Activated T-cell treated with anti-CD3 and anti-CD28 coated beads for 1 hour (primary cell): ENCODE data around the gene HDAC3.

ENCODE experiments used
- DNase-seq: peaks from one replicate; pipeline ENCODE4 v3.0.0-alpha.2; 2020; ENCODE audit warnings: low read depth

The HDAC3 gene

GRCh38 chr5:141657937-141658545 is 21.4 kb upstream of the HDAC3 start:
- DNase-seq: no peak

- DNase-seq: no peak
Observed at GRCh38 chr5:141657404-141657803, 20.8 kb upstream of the HDAC3 start.

- DNase-seq: no peak
Observed at GRCh38 chr5:141656396-141656795, 19.7 kb upstream of the HDAC3 start.

DNA sequence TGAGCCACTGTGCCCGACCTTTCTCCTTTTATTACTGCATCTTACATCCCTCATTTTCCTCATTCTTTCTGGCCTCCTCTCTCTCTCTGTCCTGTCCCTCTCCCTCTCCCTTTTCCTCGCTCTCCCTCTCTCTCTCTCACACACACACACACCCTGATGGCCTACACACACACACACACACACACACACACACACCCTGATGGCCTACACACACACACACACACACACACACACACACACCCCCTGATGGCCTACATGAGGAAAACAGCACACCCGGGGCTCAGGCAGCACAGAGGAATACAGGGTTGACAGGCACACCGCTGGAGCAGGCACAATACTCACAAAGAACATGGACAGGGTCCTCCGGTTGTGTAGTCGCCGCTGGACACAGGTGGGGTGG is 18.4 kb upstream of the HDAC3 start:
- no peak for DNase-seq

- no peak for DNase-seq
Observed at GRCh38 chr5:141654298-141654697, 17.6 kb upstream of the HDAC3 start.

DNA sequence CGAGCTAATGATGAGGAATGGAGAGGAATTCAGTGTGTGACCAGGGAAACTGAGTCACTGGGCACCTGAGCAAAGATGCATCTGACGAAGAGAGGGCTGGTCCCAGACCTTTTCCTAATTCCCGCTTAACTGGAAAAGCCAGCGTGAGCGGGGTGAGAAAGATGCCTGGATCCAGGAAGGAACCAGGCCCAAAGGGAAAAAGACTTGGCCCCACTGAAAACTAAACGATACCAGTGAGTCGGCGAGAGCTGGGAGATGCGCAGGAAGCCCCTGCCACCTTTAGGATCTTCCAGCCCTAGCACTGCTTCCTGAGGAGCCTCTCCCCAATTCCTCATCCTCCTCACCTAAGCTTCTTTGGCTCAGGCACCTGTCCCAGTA is 15.1 kb upstream of the HDAC3 start:
- no peak for DNase-seq

- peak; percentile 75 for DNase-seq
Observed at GRCh38 chr5:141650851-141651727, 14.4 kb upstream of the HDAC3 start, which contains the start of gene FCHSD1. TSS of gene FCHSD1 (minus strand) at chr5:141651418. CDS start at chr5:141651368, 50 bp downstream.

DNA sequence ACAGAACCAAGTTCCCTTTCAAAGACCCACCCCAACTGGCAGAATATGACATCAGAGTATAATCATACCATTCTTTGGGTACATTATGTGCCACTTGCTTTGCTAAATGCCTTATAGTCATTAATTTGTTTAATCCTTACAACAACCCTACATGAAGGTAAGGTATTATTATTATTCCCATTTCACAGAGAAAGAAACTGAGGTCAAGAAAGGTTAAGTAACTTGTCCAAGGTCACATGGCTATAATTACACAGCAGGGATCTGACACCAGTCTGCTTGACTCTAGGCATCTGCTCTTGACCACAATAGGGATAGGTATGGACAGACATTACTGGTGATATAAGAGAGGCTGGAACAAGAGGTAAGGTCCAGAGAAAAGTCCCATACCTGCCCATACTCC is 13.3 kb upstream of the HDAC3 start:
- DNase-seq: no peak

DNA sequence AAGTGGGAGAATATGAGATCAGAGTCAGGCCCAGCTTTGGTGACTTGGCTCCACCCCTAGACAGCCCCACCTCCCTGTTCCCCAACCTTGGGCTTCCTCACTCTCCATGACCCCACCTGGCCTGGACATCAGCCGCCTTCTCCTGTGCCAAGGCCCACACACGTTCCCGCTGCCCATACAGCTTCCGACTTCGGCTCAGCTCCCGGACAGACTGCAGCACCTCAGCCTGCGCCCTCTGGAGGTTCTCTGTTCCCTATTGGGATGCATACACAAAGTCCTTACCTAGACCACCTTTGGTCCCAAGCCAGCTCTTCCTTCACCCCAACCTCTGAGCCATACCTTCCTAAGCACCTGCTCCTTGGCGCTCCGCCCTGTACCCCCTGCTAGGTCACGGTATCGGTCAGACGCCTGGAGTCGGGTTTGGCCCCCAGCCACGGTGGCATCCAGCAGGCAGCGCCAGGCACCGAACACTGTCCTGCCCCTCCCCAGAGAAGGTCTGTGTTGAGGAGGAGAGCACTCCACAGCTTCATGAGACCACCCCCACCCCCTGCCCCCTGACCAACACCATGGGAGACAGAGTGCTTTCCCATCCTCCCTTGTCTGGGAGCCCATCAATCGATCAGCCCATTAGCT is 12.5 kb upstream of the HDAC3 start:
- DNase-seq: no peak

DNA sequence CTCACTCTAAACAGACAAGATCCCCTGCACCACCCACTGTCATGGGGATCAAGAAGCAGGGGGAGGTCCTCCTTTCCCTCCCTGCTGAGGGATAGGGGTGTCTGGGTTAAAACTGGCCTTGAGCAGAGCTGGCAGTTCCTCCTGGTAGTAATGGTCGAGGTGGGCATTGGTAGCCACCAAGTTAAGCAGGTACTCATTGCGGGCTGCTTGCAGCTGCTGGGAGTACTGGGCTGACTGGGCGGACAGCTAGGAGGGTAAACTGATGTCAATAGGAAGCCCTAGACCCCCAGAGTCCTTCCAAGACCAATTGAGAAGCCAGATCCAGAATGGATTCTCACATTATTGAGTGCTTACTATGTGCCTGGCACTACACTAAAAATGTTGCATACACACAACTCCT is 11.2 kb upstream of the HDAC3 start:
- DNase-seq: no peak

GRCh38 chr5:141647242-141647641 is 10.6 kb upstream of the HDAC3 start:
- DNase-seq: no peak

DNA sequence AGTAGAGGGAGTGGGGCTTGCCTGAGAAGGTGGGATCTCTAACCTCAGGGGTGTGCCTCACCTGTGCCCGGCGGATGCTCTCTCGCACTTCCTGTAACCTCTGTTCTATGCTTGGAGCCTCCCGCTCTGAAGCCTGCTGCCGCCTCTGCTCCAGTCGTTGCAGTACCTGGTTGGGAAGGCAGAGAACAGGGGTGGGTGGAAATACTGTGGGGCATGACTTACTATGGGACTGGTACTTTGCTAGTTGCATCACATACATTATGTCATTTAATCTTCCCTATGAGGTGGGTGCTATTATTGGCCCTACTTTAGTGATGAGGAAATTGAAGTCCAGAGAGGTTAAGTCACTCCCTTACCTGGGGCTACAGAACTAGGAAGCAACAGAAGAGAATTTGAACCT is 9.4 kb upstream of the HDAC3 start:
- DNase-seq: no peak

- DNase-seq: no peak
Observed at GRCh38 chr5:141641634-141642267, 5.1 kb upstream of the HDAC3 start.

DNA sequence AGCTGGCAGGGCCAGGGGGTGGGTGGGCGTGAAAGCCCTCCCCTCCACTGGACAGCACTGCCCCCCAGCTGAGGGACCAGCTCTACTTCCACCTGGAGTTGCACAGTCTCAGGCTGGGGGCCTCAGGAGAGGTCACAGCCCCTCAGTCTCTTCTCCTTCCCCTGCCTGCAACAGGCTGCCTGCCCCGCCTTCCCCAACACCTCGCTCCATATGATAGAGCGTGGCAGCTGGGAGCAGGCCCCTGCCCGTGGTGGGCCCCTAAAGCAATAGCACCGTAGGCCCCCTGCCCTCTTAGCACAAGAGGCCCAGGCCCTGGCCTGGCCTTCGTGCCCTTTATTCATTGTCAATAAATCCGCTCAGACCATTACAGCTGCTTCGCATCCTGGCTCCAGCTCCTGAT is 4.0 kb upstream of the HDAC3 start:
- no peak for DNase-seq

DNA sequence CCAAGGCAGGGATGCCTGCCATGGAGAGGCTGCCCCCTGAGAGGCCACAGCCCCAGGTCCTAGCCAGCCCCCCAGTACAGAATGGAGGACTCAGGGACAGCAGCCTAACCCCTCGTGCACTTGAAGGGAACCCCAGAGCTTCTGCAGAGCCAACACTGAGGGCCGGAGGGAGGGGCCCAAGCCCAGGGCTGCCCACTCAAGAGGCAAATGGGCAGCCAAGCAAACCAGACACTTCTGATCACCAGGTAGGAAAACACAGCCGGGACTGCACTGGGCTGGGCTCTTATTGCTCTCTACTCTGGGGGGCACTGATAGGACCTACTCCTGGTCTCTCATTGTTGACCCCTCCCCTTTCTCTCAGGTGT is 3.4 kb upstream of the HDAC3 start:
- no peak for DNase-seq

GRCh38 chr5:141639357-141640050 is 2.9 kb upstream of the HDAC3 start:
- DNase-seq: no peak

DNA sequence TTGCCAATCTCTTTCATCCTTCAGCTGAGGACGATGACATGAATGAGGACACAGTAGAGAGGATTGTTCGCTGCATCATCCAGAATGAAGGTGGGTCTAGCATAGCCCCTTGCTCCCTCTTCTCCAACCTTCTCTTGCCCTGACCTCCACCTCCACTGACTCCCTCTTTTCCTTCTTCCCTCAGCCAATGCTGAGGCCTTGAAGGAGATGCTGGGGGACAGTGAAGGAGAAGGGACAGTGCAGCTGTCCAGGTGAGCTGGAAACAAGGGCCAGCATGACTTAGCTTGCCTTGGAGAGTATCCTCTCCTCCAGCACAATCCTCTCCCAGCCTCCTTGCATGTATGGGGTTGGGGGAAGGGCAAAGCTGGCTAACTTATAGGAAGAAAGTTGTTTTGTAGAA is 2.1 kb upstream of the HDAC3 start:
- no peak for DNase-seq

GRCh38 chr5:141637767-141638419 is 1.2 kb upstream of the HDAC3 start:
- peak; percentile 36 for DNase-seq

- peak; percentile 40 for DNase-seq
Observed at GRCh38 chr5:141637123-141637766, 596 bp upstream of the HDAC3 start.

DNA sequence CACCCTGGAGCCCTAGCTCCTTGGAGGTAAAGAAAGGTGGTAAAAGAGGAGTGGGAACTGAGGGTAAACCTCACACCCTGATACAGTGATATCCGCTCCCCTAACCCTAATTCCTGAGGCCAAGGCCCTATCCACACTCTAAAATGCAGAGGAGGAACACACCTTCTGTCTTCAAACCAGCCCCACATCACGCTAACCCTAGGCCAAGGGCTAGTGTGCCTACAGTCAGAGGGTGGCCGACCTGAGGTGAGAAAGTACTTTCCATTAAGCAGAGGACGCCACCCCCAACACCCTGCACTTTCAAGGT is 590 bp downstream of the HDAC3 start:
- DNase-seq: no peak

- no peak for DNase-seq
Observed at GRCh38 chr5:141635646-141636045, 1.0 kb downstream of the HDAC3 start.
